KMS-11 (cell line): ENCODE measurements around the gene ST7L.

Experiments
- H2AFZ ChIP-seq: fragments of 200-600 bp; sonication (generic); 2 replicates; pipeline ENCODE4 v1.6.1; 2016; ENCODE audit warnings: antibody characterized with exemption, mixed run types, low read depth
- H3K27ac ChIP-seq: fragments of 200-600 bp; sonication (generic); 2 replicates; pipeline ENCODE4 v1.6.1; 2016; ENCODE audit warnings: mild to moderate bottlenecking, mixed run types
- H3K27me3 ChIP-seq: fragments of 200-600 bp; sonication (generic); 2 replicates; pipeline ENCODE4 v1.6.1; 2017; ENCODE audit warnings: mild to moderate bottlenecking, low read depth, mixed run types, moderate library complexity; ENCODE audit not compliant: insufficient read depth
- H3K36me3 ChIP-seq: fragments of 200-600 bp; sonication (generic); 2 replicates; pipeline ENCODE4 v1.6.1; 2017; ENCODE audit warnings: mild to moderate bottlenecking, mixed run types; ENCODE audit not compliant: insufficient read depth
- H3K4me1 ChIP-seq: fragments of 200-600 bp; sonication (generic); 2 replicates; pipeline ENCODE4 v1.6.1; 2016; ENCODE audit warnings: mild to moderate bottlenecking, low read depth, mixed run types; ENCODE audit not compliant: poor library complexity, severe bottlenecking
- H3K4me2 ChIP-seq: fragments of 200-600 bp; sonication (generic); 2 replicates; pipeline ENCODE4 v1.7.0; 2016; ENCODE audit warnings: mild to moderate bottlenecking, mixed run types
- H3K4me3 ChIP-seq: fragments of 200-600 bp; sonication (generic); IDR thresholded peaks from 2 replicates; pipeline ENCODE4 v1.6.1; 2017; ENCODE audit warnings: low read depth, low read length, mixed read lengths; ENCODE audit not compliant: insufficient read depth
- H3K79me2 ChIP-seq: fragments of 200-600 bp; sonication (generic); 2 replicates; pipeline ENCODE4 v1.6.1; 2016; ENCODE audit warnings: low read depth, mixed run types; ENCODE audit not compliant: insufficient read depth
- H3K9ac ChIP-seq: fragments of 200-600 bp; sonication (generic); 2 replicates; pipeline ENCODE4 v1.6.1; 2016; ENCODE audit warnings: mild to moderate bottlenecking, mixed run types
- H4K20me1 ChIP-seq: fragments of 200-600 bp; sonication (generic); 2 replicates; pipeline ENCODE4 v1.6.1; 2016; ENCODE audit warnings: mild to moderate bottlenecking, mixed run types; ENCODE audit not compliant: insufficient read depth
- TF ChIP-seq, protein P1 (sequence below): fragments of 200-600 bp; sonication (generic); conservative IDR thresholded peaks from 2 replicates; pipeline ENCODE4 v1.6.1; 2017; ENCODE audit warnings: low read depth, mild to moderate bottlenecking, antibody characterized with exemption, low read length, moderate library complexity, mixed read lengths

Gene ST7L

DNA sequence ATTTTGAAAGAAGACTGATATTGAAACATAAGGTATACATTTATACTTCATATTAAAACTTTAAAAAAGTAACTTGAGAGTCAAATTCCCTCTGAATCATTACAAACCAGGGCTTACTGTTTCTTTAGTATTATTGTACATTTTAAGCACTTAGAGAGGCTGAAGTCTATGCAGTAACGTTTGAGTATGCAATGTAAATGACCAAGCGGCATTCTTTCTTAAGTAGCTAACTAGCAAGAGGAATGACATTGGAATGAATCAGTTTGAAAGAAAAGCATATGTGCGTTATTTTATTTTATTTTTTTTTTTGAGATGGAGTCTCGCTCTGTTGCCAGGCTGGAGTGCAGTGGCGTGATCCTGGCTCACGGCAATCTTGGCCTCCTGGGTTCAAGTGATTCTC is 85.9 kb downstream of the ST7L start:
- Histone ChIP-seq H3K9ac (no peak overlapping the region), H3K79me2 (no peaks in the 10 kb centered on the region), H3K4me2 (no peak overlapping the region), H3K27ac (no peak overlapping the region), H3K4me1 (no peaks in the 10 kb centered on the region), H3K27me3 (no peaks in the 10 kb centered on the region), H2AFZ (no peak overlapping the region), H3K36me3 (no peaks in the 10 kb centered on the region), H3K4me3 (no peak overlapping the region), H4K20me1 (no peaks in the 10 kb centered on the region)
- TF ChIP-seq, protein P1, sequence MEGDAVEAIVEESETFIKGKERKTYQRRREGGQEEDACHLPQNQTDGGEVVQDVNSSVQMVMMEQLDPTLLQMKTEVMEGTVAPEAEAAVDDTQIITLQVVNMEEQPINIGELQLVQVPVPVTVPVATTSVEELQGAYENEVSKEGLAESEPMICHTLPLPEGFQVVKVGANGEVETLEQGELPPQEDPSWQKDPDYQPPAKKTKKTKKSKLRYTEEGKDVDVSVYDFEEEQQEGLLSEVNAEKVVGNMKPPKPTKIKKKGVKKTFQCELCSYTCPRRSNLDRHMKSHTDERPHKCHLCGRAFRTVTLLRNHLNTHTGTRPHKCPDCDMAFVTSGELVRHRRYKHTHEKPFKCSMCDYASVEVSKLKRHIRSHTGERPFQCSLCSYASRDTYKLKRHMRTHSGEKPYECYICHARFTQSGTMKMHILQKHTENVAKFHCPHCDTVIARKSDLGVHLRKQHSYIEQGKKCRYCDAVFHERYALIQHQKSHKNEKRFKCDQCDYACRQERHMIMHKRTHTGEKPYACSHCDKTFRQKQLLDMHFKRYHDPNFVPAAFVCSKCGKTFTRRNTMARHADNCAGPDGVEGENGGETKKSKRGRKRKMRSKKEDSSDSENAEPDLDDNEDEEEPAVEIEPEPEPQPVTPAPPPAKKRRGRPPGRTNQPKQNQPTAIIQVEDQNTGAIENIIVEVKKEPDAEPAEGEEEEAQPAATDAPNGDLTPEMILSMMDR: no peak

DNA sequence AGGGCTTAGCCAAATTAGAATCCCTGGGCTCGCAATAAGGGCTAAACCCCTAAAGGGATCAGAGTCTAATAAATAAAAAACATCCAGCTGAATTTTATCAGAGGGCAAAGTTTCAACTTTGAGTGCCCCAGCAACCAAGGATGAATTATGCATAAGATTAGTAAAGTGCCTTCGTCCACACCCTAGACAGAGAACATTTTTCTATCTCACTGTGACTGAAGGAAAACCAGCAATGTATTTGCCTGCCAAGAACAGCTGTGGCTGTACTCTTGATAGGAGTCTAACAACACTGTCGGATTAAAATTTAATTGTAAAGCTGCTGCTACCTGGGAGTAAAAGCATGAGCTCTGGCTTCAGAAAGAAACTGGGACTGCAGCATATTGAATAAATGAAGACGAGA is 86.9 kb downstream of the ST7L start:
- Histone ChIP-seq H2AFZ (no peak overlapping the region), H3K4me1 (no peaks in the 10 kb centered on the region), H3K79me2 (no peaks in the 10 kb centered on the region), H3K9ac (no peak overlapping the region), H3K36me3 (no peaks in the 10 kb centered on the region), H3K27me3 (no peaks in the 10 kb centered on the region), H4K20me1 (no peaks in the 10 kb centered on the region), H3K4me2 (no peak overlapping the region), H3K4me3 (no peak overlapping the region), H3K27ac (no peak overlapping the region)
- TF ChIP-seq, protein P1: no peak

DNA sequence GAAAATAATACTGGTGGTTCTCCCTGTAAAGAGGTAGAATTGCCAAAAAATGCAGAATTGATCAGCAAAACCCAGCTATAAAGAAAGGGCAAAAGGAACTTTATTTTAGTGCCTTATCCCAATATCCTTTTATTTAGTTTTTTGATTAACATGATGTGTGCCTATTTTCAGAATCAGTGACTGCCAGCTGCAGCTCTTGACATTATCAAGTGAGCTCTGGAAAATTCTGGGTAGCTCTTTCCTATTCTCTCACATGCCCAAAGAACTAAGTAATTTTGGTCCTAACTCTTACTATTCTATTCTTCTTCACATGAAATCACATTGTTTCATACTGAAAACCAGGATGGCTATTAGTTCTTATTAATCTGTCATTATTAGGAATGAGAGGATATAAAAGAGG is 88.1 kb downstream of the ST7L start:
- H3K79me2 ChIP-seq: no peaks in the 10 kb centered on the region
- H3K27me3 ChIP-seq: no peaks in the 10 kb centered on the region
- no peak overlapping the region for H3K27ac ChIP-seq
- H3K4me2 ChIP-seq: no peak overlapping the region
- H3K9ac ChIP-seq: no peak overlapping the region
- TF ChIP-seq, protein P1: no peak
- H3K4me1 ChIP-seq: no peaks in the 10 kb centered on the region
- H2AFZ ChIP-seq: no peak overlapping the region
- H3K4me3 ChIP-seq: no peak overlapping the region
- H4K20me1 ChIP-seq: no peaks in the 10 kb centered on the region
- no peaks in the 10 kb centered on the region for H3K36me3 ChIP-seq

DNA sequence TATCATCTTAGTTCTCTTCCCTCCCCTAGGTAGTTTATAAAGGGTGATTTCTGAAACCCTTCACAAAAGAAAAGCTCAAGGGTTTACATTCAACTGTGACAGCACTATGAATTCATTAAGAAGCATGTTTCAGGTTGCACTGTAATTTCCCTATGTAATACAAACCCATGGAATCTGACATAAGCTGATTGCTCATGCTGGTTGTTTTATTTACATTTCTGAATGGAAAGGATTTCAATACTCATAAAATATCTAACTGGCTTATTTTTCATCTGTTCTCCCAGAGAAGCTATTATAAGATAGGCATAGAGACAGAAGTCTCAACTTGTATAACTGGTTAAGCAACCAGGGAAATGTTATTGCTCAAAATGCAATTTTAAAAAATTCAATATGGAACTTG is 89.6 kb downstream of the ST7L start:
- H3K36me3 ChIP-seq: no peaks in the 10 kb centered on the region
- no peak overlapping the region for H3K27ac ChIP-seq
- no peak overlapping the region for H2AFZ ChIP-seq
- no peaks in the 10 kb centered on the region for H3K4me1 ChIP-seq
- no peak overlapping the region for H3K4me3 ChIP-seq
- no peaks in the 10 kb centered on the region for H3K27me3 ChIP-seq
- H3K4me2 ChIP-seq: no peak overlapping the region
- no peaks in the 10 kb centered on the region for H4K20me1 ChIP-seq
- H3K79me2 ChIP-seq: no peaks in the 10 kb centered on the region
- H3K9ac ChIP-seq: no peak overlapping the region
- TF ChIP-seq, protein P1: no peak

DNA sequence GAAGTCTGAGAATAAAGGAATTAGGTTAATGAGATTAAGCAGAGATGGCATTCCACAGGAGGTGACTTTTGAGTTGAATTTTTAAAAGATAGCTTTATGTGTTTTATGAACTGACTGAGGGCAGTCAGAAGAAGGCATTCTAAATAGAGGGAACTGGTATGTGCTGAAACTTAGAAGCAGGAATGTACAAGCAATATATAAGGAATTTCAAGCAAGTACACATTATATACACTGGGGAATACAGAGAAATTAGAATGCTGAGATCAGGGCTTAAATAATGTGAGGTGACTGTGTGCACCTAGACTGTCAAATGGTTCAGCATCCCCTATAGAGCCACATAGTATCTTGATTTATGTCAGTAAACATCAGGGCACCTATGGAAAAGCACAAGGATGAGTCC is 90.9 kb downstream of the ST7L start:
- H3K79me2 ChIP-seq: no peaks in the 10 kb centered on the region
- no peaks in the 10 kb centered on the region for H3K27me3 ChIP-seq
- no peak overlapping the region for H3K4me2 ChIP-seq
- no peak overlapping the region for H2AFZ ChIP-seq
- no peaks in the 10 kb centered on the region for H3K36me3 ChIP-seq
- no peaks in the 10 kb centered on the region for H3K4me1 ChIP-seq
- no peak overlapping the region for H3K9ac ChIP-seq
- TF ChIP-seq, protein P1: no peak
- H3K4me3 ChIP-seq: no peak overlapping the region
- H3K27ac ChIP-seq: no peak overlapping the region
- H4K20me1 ChIP-seq: no peaks in the 10 kb centered on the region
